Osteoblast (primary cell): Measurements from ENCODE around the gene HOXB3. TPM values are rescaled to one million over a fixed set of nuclear protein-coding genes. Genes with fewer than 3 reads are reported as not detected.

Experiments used
- DNase-seq: peaks from one replicate; pipeline ENCODE4 v3.0.0; 2011; ENCODE audit warnings: low spot score, mixed read lengths; ENCODE audit not compliant: insufficient read length; ENCODE audit errors: missing footprints
- H2AFZ ChIP-seq: 2 replicates; pipeline ENCODE4 v1.6.0; 2011; ENCODE audit warnings: mild to moderate bottlenecking, low read length
- H3K27ac ChIP-seq: 2 replicates; pipeline ENCODE4 v1.5.1; 2011; ENCODE audit warnings: mild to moderate bottlenecking, low read depth, low read length, moderate library complexity
- H3K27me3 ChIP-seq: 2 replicates; pipeline ENCODE4 v1.6.0; 2012; ENCODE audit warnings: mild to moderate bottlenecking, control low read depth, inconsistent platforms, low read length, moderate library complexity; ENCODE audit not compliant: insufficient read depth
- H3K36me3 ChIP-seq: 2 replicates; pipeline ENCODE4 v1.5.1; 2011; ENCODE audit warnings: mild to moderate bottlenecking, low read length, control low read depth, moderate library complexity; ENCODE audit not compliant: insufficient read depth
- H3K4me1 ChIP-seq: 2 replicates; pipeline ENCODE4 v1.5.1; 2011; ENCODE audit warnings: mild to moderate bottlenecking, low read length, control low read depth, moderate library complexity; ENCODE audit not compliant: insufficient read depth
- H3K4me2 ChIP-seq: 2 replicates; pipeline ENCODE4 v1.6.0; 2011; ENCODE audit warnings: mild to moderate bottlenecking, low read length; ENCODE audit not compliant: insufficient read depth
- H3K4me3 ChIP-seq: fragments of 200-600 bp; sonication (generic); 3 replicates; pipeline ENCODE4 v1.5.1; 2012; ENCODE audit warnings: mild to moderate bottlenecking, low read length, inconsistent platforms; ENCODE audit not compliant: insufficient read depth
- H3K79me2 ChIP-seq: 2 replicates; pipeline ENCODE4 v1.6.0; 2012; ENCODE audit warnings: mild to moderate bottlenecking, low read length, control low read depth, inconsistent platforms; ENCODE audit not compliant: insufficient read depth
- H3K9me3 ChIP-seq: 2 replicates; pipeline ENCODE4 v1.5.1; 2011; ENCODE audit warnings: low read depth, low read length, control low read depth
- H4K20me1 ChIP-seq: 2 replicates; pipeline ENCODE4 v1.6.0; 2012; ENCODE audit warnings: mild to moderate bottlenecking, low read length, control low read depth; ENCODE audit not compliant: insufficient read depth
- total RNA-seq: library from RNA; depleted of rRNA; stranded (reverse); fragments of >200 nt; gene quantifications from 2 replicates; pipeline ENCODE4 v1.2.3, GENCODE V29; 2012
- TF ChIP-seq, protein P1 (sequence below): IDR thresholded peaks from 2 replicates; pipeline ENCODE4 v1.5.1; 2011; ENCODE audit warnings: mild to moderate bottlenecking, low read depth, low read length, moderate library complexity; ENCODE audit errors: extremely low read depth

The HOXB3 gene
- total RNA-seq, 1 donor = 1.8 TPM

GRCh38 chr17:48615963-48616716 lies 26.1 kb upstream of the HOXB3 start:
- H3K27ac ChIP-seq = no peak overlapping the region
- H3K79me2 ChIP-seq = no peaks in the 10 kb centered on the region
- no peak for DNase-seq
- H3K4me1 ChIP-seq = no peaks in the 10 kb centered on the region
- H4K20me1 ChIP-seq = peaks cover 13% of the 10 kb centered on the region
- peaks cover 97% of the 10 kb centered on the region for H3K27me3 ChIP-seq
- H2AFZ ChIP-seq = no peak overlapping the region
- H3K36me3 ChIP-seq = no peaks in the 10 kb centered on the region
- H3K4me2 ChIP-seq = no peak overlapping the region
- no peak overlapping the region for H3K4me3 ChIP-seq
- TF ChIP-seq, protein P1, sequence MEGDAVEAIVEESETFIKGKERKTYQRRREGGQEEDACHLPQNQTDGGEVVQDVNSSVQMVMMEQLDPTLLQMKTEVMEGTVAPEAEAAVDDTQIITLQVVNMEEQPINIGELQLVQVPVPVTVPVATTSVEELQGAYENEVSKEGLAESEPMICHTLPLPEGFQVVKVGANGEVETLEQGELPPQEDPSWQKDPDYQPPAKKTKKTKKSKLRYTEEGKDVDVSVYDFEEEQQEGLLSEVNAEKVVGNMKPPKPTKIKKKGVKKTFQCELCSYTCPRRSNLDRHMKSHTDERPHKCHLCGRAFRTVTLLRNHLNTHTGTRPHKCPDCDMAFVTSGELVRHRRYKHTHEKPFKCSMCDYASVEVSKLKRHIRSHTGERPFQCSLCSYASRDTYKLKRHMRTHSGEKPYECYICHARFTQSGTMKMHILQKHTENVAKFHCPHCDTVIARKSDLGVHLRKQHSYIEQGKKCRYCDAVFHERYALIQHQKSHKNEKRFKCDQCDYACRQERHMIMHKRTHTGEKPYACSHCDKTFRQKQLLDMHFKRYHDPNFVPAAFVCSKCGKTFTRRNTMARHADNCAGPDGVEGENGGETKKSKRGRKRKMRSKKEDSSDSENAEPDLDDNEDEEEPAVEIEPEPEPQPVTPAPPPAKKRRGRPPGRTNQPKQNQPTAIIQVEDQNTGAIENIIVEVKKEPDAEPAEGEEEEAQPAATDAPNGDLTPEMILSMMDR = no peak
- H3K9me3 ChIP-seq = no peaks in the 10 kb centered on the region

DNA sequence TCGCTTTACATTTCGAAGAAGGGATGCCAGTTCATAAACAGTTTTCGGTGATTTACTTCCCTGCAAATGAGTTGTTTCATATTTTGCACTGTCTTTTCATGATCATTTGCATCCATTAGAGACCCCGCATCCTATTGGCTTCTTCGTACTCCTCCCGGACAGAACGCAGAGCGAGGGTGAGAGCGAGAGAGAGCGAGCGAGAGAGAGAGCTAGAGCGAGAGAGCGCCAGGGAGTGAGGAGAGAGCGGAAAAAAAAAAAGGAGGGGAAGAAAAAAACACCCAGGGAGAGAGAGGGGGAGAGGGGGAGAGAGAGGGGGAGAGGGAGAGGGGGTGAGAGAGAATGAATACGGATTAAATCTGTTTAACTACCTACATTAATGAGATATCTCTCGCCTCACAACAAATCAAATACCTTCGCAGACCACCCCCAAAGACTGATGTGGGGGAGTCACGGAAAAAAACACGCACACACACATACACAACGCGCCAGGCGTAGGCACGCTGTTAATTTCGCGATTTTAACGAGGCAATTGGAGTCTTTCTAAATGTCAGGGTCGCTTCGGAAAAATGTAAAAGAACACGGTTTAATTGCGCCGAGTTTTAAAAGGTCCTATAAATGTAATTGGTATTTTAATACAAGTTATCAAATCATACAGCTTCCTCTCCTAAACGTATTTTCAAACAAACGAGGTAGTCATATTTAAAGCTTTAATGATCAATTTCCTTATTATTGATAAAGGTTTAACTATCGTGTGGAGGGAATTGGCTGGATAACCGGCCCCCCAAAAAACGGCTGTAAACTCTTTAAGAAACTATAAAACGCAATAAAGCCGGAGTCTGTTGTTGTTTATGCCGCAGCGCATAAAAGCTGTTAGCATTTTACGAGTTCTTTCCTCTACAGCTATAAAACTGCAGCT lies 25.3 kb upstream of the HOXB3 start, which contains the start of gene HOXB8:
HOXB8 (minus strand) TSS at position 246 of the 916 bp plus-strand sequence. CDS start 588 bp downstream, outside the sequence.
- no peak within 1 kb of the TSS for H3K4me2 ChIP-seq

GRCh38 chr17:48613862-48614694 lies 24.0 kb upstream of the HOXB3 start:
- TF ChIP-seq, protein P1 = no peak
- H3K79me2 ChIP-seq = no peaks in the 10 kb centered on the region
- peaks cover 97% of the 10 kb centered on the region for H3K27me3 ChIP-seq
- H3K4me1 ChIP-seq = no peaks in the 10 kb centered on the region
- H2AFZ ChIP-seq = no peak overlapping the region
- no peak overlapping the region for H3K4me3 ChIP-seq
- H4K20me1 ChIP-seq = peaks cover 6% of the 10 kb centered on the region
- H3K36me3 ChIP-seq = no peaks in the 10 kb centered on the region
- DNase-seq = no peak
- H3K4me2 ChIP-seq = no peak overlapping the region
- H3K27ac ChIP-seq = no peak overlapping the region
- no peaks in the 10 kb centered on the region for H3K9me3 ChIP-seq

More for the DNA sequence above, 25.3 kb upstream of the HOXB3 start, which contains the start of gene HOXB8:
- peaks cover 11% of the 10 kb centered on the region for H4K20me1 ChIP-seq
- no peak within 1 kb of the TSS for H2AFZ ChIP-seq
- no peaks in the 10 kb centered on the region for H3K4me1 ChIP-seq
- H3K36me3 ChIP-seq = no peaks in the 10 kb centered on the region
- H3K27ac ChIP-seq = no peak within 1 kb of the TSS
- no peaks in the 10 kb centered on the region for H3K9me3 ChIP-seq
- DNase-seq = no peak
- no peaks in the 10 kb centered on the region for H3K79me2 ChIP-seq
- H3K27me3 ChIP-seq = peaks cover 97% of the 10 kb centered on the region
- TF ChIP-seq, protein P1 = no peak
- no peak within 1 kb of the TSS for H3K4me3 ChIP-seq
